GM06990 (cell line): ENCODE measurements around the gene MFN2.

Experiments used
- DNase-seq: peaks from one replicate; pipeline ENCODE4 v3.0.0-alpha.2; 2011; ENCODE audit not compliant: insufficient read length; ENCODE audit errors: extremely low read depth
- H3K27me3 ChIP-seq: replicated peaks from 2 replicates; pipeline ENCODE4 v1.6.0; 2011; ENCODE audit warnings: low read length; ENCODE audit not compliant: control insufficient read depth, insufficient read depth
- H3K36me3 ChIP-seq: 2 replicates; pipeline ENCODE4 v1.5.1; 2011; ENCODE audit warnings: low read length; ENCODE audit not compliant: control insufficient read depth, insufficient read depth
- H3K4me3 ChIP-seq: replicated peaks from 2 replicates; pipeline ENCODE4 v1.5.1; 2011; ENCODE audit warnings: low read depth, mild to moderate bottlenecking, control low read depth, low read length
- CTCF ChIP-seq: IDR thresholded peaks from 2 replicates; pipeline ENCODE4 v1.5.1; 2011; ENCODE audit warnings: low read length, control low read depth, mild to moderate bottlenecking, inconsistent platforms; ENCODE audit not compliant: insufficient read depth, poor library complexity, severe bottlenecking

Gene MFN2

GRCh38 chr1:11957398-11957797, 22.8 kb upstream of the MFN2 start:
- H3K27me3 ChIP-seq, result no peaks in the 10 kb centered on the region
- no peak overlapping the region for H3K4me3 ChIP-seq
- DNase-seq, result no peak
- no peak for TF ChIP-seq CTCF
- H3K36me3 ChIP-seq, result peaks cover 21% of the 10 kb centered on the region

- peaks cover 20% of the 10 kb centered on the region for H3K36me3 ChIP-seq
Observed at GRCh38 chr1:11957897-11958296, 22.3 kb upstream of the MFN2 start.

GRCh38 chr1:11960276-11960675, 20.0 kb upstream of the MFN2 start:
- Histone ChIP-seq H3K27me3 (no peaks in the 10 kb centered on the region), H3K36me3 (peaks cover 27% of the 10 kb centered on the region), H3K4me3 (no peak overlapping the region)
- TF ChIP-seq CTCF, result no peak
- no peak for DNase-seq

More at GRCh38 chr1:11957897-11958296, 22.3 kb upstream of the MFN2 start:
- Histone ChIP-seq H3K4me3 (no peak overlapping the region), H3K27me3 (no peaks in the 10 kb centered on the region)
- DNase-seq, result no peak
- no peak for TF ChIP-seq CTCF

- Histone ChIP-seq H3K36me3 (peaks cover 31% of the 10 kb centered on the region), H3K4me3 (no peak overlapping the region), H3K27me3 (no peaks in the 10 kb centered on the region)
- no peak for DNase-seq
- TF ChIP-seq CTCF, result no peak
Observed at GRCh38 chr1:11960715-11961114, 19.5 kb upstream of the MFN2 start.

- DNase-seq, result no peak
- Histone ChIP-seq H3K27me3 (no peaks in the 10 kb centered on the region), H3K36me3 (peaks cover 34% of the 10 kb centered on the region), H3K4me3 (no peak overlapping the region)
- no peak for TF ChIP-seq CTCF
Observed at GRCh38 chr1:11961230-11961629, 19.0 kb upstream of the MFN2 start.

GRCh38 chr1:11963622-11964021, 16.6 kb upstream of the MFN2 start:
- no peak for TF ChIP-seq CTCF
- H3K4me3 ChIP-seq, result no peak overlapping the region
- no peak for DNase-seq
- H3K27me3 ChIP-seq, result no peaks in the 10 kb centered on the region
- peaks cover 29% of the 10 kb centered on the region for H3K36me3 ChIP-seq
